Panc1 (cell line): ENCODE data around the gene ALDH1A3.

Experiments used
- SIN3A ChIP-seq: IDR thresholded peaks from 2 replicates; pipeline ENCODE4 v1.6.1; 2012; ENCODE audit warnings: low read depth, mild to moderate bottlenecking, low read length, moderate library complexity, borderline replicate concordance; ENCODE audit not compliant: insufficient read depth
- TF ChIP-seq, protein P1 (sequence below): fragments of 450-650 bp; IDR thresholded peaks from 2 replicates; pipeline ENCODE4 v1.5.1; 2017; ENCODE audit warnings: mild to moderate bottlenecking
- TF ChIP-seq, protein P2 (sequence below), 2 experiments: IDR thresholded peaks; 2 replicates each; pipeline ENCODE4 v1.6.1; 2011 to 2012; ENCODE audit warnings: low read depth in 2 of 2, control low read depth in 1 of 2, low read length in 1 of 2, mild to moderate bottlenecking in 1 of 2, moderate library complexity in 1 of 2; ENCODE audit not compliant: insufficient read depth in 1 of 2

DNA sequence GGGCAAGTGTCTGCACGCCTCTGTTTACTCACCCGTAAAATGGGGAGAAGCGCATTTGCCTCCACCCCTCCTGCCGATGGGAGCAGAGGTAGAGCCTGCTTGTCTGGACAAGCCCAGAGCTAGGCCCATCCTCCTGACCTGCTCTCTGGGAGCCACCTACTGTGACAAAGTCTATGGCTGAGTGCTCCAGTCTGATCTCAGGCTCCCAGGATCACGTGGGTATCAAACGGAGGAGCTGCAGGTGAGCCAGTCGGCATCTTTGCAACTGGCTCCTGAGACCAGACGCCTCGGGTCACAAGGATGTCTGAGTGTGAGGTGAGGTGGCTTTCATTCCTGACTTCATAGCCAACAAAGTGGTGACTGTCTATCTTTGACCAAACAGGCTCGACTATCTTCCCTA, 2.1 kb upstream of the ALDH1A3 start:
- TF ChIP-seq SIN3A = no peak
- TF ChIP-seq, protein P1, sequence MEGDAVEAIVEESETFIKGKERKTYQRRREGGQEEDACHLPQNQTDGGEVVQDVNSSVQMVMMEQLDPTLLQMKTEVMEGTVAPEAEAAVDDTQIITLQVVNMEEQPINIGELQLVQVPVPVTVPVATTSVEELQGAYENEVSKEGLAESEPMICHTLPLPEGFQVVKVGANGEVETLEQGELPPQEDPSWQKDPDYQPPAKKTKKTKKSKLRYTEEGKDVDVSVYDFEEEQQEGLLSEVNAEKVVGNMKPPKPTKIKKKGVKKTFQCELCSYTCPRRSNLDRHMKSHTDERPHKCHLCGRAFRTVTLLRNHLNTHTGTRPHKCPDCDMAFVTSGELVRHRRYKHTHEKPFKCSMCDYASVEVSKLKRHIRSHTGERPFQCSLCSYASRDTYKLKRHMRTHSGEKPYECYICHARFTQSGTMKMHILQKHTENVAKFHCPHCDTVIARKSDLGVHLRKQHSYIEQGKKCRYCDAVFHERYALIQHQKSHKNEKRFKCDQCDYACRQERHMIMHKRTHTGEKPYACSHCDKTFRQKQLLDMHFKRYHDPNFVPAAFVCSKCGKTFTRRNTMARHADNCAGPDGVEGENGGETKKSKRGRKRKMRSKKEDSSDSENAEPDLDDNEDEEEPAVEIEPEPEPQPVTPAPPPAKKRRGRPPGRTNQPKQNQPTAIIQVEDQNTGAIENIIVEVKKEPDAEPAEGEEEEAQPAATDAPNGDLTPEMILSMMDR = no peak
- TF ChIP-seq, protein P2, sequence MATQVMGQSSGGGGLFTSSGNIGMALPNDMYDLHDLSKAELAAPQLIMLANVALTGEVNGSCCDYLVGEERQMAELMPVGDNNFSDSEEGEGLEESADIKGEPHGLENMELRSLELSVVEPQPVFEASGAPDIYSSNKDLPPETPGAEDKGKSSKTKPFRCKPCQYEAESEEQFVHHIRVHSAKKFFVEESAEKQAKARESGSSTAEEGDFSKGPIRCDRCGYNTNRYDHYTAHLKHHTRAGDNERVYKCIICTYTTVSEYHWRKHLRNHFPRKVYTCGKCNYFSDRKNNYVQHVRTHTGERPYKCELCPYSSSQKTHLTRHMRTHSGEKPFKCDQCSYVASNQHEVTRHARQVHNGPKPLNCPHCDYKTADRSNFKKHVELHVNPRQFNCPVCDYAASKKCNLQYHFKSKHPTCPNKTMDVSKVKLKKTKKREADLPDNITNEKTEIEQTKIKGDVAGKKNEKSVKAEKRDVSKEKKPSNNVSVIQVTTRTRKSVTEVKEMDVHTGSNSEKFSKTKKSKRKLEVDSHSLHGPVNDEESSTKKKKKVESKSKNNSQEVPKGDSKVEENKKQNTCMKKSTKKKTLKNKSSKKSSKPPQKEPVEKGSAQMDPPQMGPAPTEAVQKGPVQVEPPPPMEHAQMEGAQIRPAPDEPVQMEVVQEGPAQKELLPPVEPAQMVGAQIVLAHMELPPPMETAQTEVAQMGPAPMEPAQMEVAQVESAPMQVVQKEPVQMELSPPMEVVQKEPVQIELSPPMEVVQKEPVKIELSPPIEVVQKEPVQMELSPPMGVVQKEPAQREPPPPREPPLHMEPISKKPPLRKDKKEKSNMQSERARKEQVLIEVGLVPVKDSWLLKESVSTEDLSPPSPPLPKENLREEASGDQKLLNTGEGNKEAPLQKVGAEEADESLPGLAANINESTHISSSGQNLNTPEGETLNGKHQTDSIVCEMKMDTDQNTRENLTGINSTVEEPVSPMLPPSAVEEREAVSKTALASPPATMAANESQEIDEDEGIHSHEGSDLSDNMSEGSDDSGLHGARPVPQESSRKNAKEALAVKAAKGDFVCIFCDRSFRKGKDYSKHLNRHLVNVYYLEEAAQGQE (IDR thresholded peaks at IDR 0.05; ENCODE audit: insufficient read depth in 1 of 2, low read depth in 2 of 2, low read length in 1 of 2) = no peak
